ENCODE measurements around the gene TFIP11. TPM values are rescaled to one million over a fixed set of nuclear protein-coding genes. Genes with fewer than 3 reads are reported as not detected.

Gene TFIP11
- total and polyA plus RNA-seq, 2 of the 8 experiments (the other 6 are each of a cell fraction or from before 2014, with no cell fraction given) = 18.1 to 28.3 TPM

DNA sequence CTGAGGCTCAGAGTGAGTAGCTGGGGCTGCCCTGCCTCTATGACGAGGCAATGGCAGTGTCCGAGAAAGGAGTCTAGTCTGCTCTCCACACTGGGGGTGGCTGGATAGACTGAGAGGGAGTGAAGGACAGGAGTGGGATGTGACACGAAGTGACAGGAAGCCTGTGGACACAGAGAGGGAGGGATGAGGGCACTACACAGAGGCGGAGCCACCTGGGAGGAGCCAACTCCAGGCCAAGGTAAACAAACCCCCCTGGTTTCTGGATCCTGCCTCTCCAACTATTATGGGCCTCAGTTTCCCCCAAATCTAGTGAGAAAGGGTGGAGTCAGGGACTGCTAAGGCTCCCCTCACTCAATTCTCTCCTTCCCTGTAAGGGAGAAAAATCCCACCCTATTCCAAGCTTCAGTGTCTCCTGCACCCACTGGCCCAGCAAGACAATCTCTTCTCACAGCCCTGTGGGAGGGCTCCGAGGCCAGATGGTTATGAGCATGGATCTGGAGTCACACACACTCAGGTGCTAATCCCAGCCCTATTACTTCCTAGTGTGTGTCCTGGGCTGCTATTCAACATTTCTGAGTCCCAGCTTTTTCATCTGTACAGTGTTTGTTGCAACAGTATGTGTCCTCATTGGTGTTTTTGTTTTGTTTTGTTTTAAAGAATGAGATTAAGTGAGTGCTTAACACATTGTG lies 58.3 kb downstream of the TFIP11 start (continued):
- TF ChIP-seq POLR2A (IDR thresholded peaks at IDR 0.05; ENCODE audit: control extremely low read depth in 1 of 2, low read depth in 2 of 2, low read length in 2 of 2) (no peak), SP1 (IDR thresholded peaks at IDR 0.05; ENCODE audit: low read depth, low read length) (no peak), MAX (IDR thresholded peaks at IDR 0.05) (no peak), TAF1 (IDR thresholded peaks at IDR 0.05; ENCODE audit: low read depth, low read length) (no peak)
